Measurements from ENCODE around the gene STOX1. TPM values are rescaled to one million over a fixed set of nuclear protein-coding genes. Genes with fewer than 3 reads are reported as not detected.
"Not testable (repeated sequence)": the region's sequence is repeated elsewhere in the genome, so short reads cannot be mapped to it uniquely, and the experiment has no call there.

The STOX1 gene
- 0.18 TPM for polyA plus RNA-seq (2013, experiment 1 of 2; ENCODE audit: insufficient read length)
- 0.05 TPM for polyA plus RNA-seq (2013, experiment 2 of 2; ENCODE audit: insufficient read length)

GRCh38 chr10:68826764-68827591, at the start of gene STOX1:
Gene STOX1, plus strand, starts transcription at chr10:68827531. Its CDS starts 93 bp downstream, at chr10:68827624.
- DNase-seq, result peak; percentile 63

GRCh38 chr10:68781613-68782574, 45.4 kb upstream of the STOX1 start:
- DNase-seq, result no peak

- DNase-seq, result peak; percentile 4
Observed at GRCh38 chr10:68784476-68784875, 42.9 kb upstream of the STOX1 start.

- DNase-seq, result no peak
Observed at GRCh38 chr10:68787813-68788212, 39.5 kb upstream of the STOX1 start.

GRCh38 chr10:68790476-68790875, 36.9 kb upstream of the STOX1 start:
- DNase-seq, result no peak

GRCh38 chr10:68792115-68792514, 35.2 kb upstream of the STOX1 start:
- DNase-seq, result no peak

GRCh38 chr10:68795886-68796532, 31.3 kb upstream of the STOX1 start:
- no peak for DNase-seq

- peak; percentile 25 for DNase-seq
Observed at GRCh38 chr10:68796605-68797004, 30.7 kb upstream of the STOX1 start.

- DNase-seq, result no peak
Observed at GRCh38 chr10:68800211-68800610, 27.1 kb upstream of the STOX1 start.

GRCh38 chr10:68804692-68805091, 22.6 kb upstream of the STOX1 start:
- no peak for DNase-seq

GRCh38 chr10:68810830-68811229, 16.5 kb upstream of the STOX1 start:
- DNase-seq, result not testable (repeated sequence)

- DNase-seq, result no peak
Observed at GRCh38 chr10:68811314-68812009, 15.9 kb upstream of the STOX1 start.

- DNase-seq, result no peak
Observed at GRCh38 chr10:68812420-68812819, 14.9 kb upstream of the STOX1 start.

- no peak for DNase-seq
Observed at GRCh38 chr10:68813559-68813958, 13.8 kb upstream of the STOX1 start.

GRCh38 chr10:68816796-68817412, 10.4 kb upstream of the STOX1 start:
- DNase-seq, result no peak

- not testable (repeated sequence) for DNase-seq
Observed at GRCh38 chr10:68820359-68820758, 7.0 kb upstream of the STOX1 start.

GRCh38 chr10:68822626-68823025, 4.7 kb upstream of the STOX1 start:
- not testable (repeated sequence) for DNase-seq

- DNase-seq, result not testable (repeated sequence)
Observed at GRCh38 chr10:68827592-68827959, 245 bp downstream of the STOX1 start.

- peak; percentile 6 for DNase-seq
Observed at GRCh38 chr10:68828083-68828601, 811 bp downstream of the STOX1 start.

GRCh38 chr10:68828833-68829232, 1.5 kb downstream of the STOX1 start:
- DNase-seq, result no peak

GRCh38 chr10:68829521-68829920, 2.2 kb downstream of the STOX1 start:
- DNase-seq, result no peak

Measured in fibroblast of skin of back (primary cell).